GM23248 (cell line): ENCODE measurements around the gene TERC. TPM values are rescaled to one million over a fixed set of nuclear protein-coding genes. Genes with fewer than 3 reads are reported as not detected.

ENCODE experiments used
- DNase-seq: peaks from one replicate; pipeline ENCODE4 v3.0.0-alpha.2; 2015
- H2AFZ ChIP-seq: fragments of 200-600 bp; sonication (generic); 2 replicates; pipeline ENCODE4 v1.6.1; 2016; ENCODE audit warnings: antibody characterized with exemption
- H3F3A ChIP-seq: fragments of 200-600 bp; sonication (generic); 2 replicates; pipeline ENCODE4 v1.6.1; 2016; ENCODE audit warnings: mild to moderate bottlenecking, antibody characterized with exemption, mixed run types; ENCODE audit not compliant: insufficient read depth
- H3K27ac ChIP-seq: fragments of 200-600 bp; sonication (generic); 2 replicates; pipeline ENCODE4 v1.5.1; 2016; ENCODE audit warnings: mild to moderate bottlenecking
- H3K27me3 ChIP-seq: fragments of 200-600 bp; sonication (generic); replicated peaks from 2 replicates; pipeline ENCODE4 v1.6.1; 2016; ENCODE audit warnings: mild to moderate bottlenecking; ENCODE audit not compliant: insufficient read depth
- H3K36me3 ChIP-seq: fragments of 200-600 bp; sonication (generic); 2 replicates; pipeline ENCODE4 v1.6.1; 2016; ENCODE audit warnings: low read depth, mild to moderate bottlenecking
- H3K4me1 ChIP-seq: fragments of 200-600 bp; sonication (generic); 2 replicates; pipeline ENCODE4 v1.6.1; 2016; ENCODE audit warnings: mild to moderate bottlenecking; ENCODE audit not compliant: insufficient read depth
- H3K4me2 ChIP-seq: fragments of 200-600 bp; sonication (generic); one replicate; pipeline ENCODE4 v1.6.1; 2016; ENCODE audit warnings: mild to moderate bottlenecking; ENCODE audit not compliant: unreplicated experiment
- H3K4me3 ChIP-seq: fragments of 200-600 bp; sonication (generic); 2 replicates; pipeline ENCODE4 v1.5.1; 2016; ENCODE audit warnings: mild to moderate bottlenecking
- H3K79me2 ChIP-seq: fragments of 200-600 bp; sonication (generic); 2 replicates; pipeline ENCODE4 v1.6.1; 2016; ENCODE audit warnings: mild to moderate bottlenecking; ENCODE audit not compliant: insufficient read depth
- H3K9ac ChIP-seq: fragments of 200-600 bp; sonication (generic); 2 replicates; pipeline ENCODE4 v1.6.1; 2016; ENCODE audit warnings: mild to moderate bottlenecking
- H3K9me2 ChIP-seq: fragments of 200-600 bp; sonication (generic); 2 replicates; pipeline ENCODE4 v1.6.1; 2016; ENCODE audit warnings: mixed run types, mild to moderate bottlenecking, moderate library complexity; ENCODE audit not compliant: insufficient read depth
- H3K9me3 ChIP-seq: fragments of 200-600 bp; sonication (generic); one replicate; pipeline ENCODE4 v1.6.1; 2017; ENCODE audit warnings: low read depth
- H4K20me1 ChIP-seq: fragments of 200-600 bp; sonication (generic); 2 replicates; pipeline ENCODE4 v1.6.0; 2016; ENCODE audit not compliant: insufficient read depth
- EZH2 ChIP-seq: fragments of 200-600 bp; sonication (generic); IDR thresholded peaks from 2 replicates; pipeline ENCODE4 v1.6.1; 2018; ENCODE audit warnings: antibody characterized with exemption, mild to moderate bottlenecking; ENCODE audit not compliant: insufficient read depth, poor library complexity, severe bottlenecking
- EZH2phosphoT487 ChIP-seq: fragments of 200-600 bp; sonication (generic); IDR thresholded peaks from 2 replicates; pipeline ENCODE4 v1.6.1; 2018; ENCODE audit warnings: antibody characterized with exemption, moderate library complexity, mild to moderate bottlenecking, low read depth; ENCODE audit not compliant: insufficient read depth
- WGBS, 2 experiments: methylation state at CpG; one replicate each; pipeline ENCODE4 v1.1.6; 2015 to 2017; ENCODE audit warnings: low lambda C conversion rate in 2 of 2, low coverage in 1 of 2; ENCODE audit errors: missing lambda C conversion rate in 2 of 2; 5-methylcytosine and 5-hydroxymethylcytosine counted together
- in situ Hi-C: fragments of 300-500 bp; cut with MboI; formaldehyde crosslinking; loops from 2 replicates; pipeline ENCODE4 v1.15.0; 2020
- polyA plus RNA-seq: library from polyadenylated mRNA; unstranded; fragments of >200 nt; fragmentation: Nextera tagmentation; extraction: Ambion mirVana; gene quantifications from 2 replicates; pipeline ENCODE4 v1.2.1, GENCODE V29; 2016
- total RNA-seq: library from RNA; depleted of rRNA; stranded (reverse); fragments of >200 nt; shearing (Covaris generic); gene quantifications from 2 replicates; pipeline ENCODE4 v1.2.3, GENCODE V29; 2014

The TERC gene
- total and polyA plus RNA-seq, 2 experiments from 2014 or later = 59.2 TPM; not detected in 1

- TF ChIP-seq EZH2 = no peak
- TF ChIP-seq EZH2phosphoT487 = no peak
- no peaks in the 10 kb centered on the region for H3K9me3 ChIP-seq
- 84 to 86% methylated on average over 4 of the region's 4 CpGs for WGBS, 2 experiments
- H3K27me3 ChIP-seq = no peaks in the 10 kb centered on the region
- no peak overlapping the region for H2AFZ ChIP-seq
- peaks cover 12% of the 10 kb centered on the region; the same call in 1 of the 2 replicates for H3F3A ChIP-seq
- no peak overlapping the region for H3K27ac ChIP-seq
- no peaks in the 10 kb centered on the region for H4K20me1 ChIP-seq
- no peak overlapping the region for H3K4me2 ChIP-seq
- in situ Hi-C loops = no loop called here
- H3K79me2 ChIP-seq = 0 out of 2 replicates have a peak, but pooled peaks cover 2% of the 10 kb centered on the region
- no peaks in the 10 kb centered on the region for H3K9me2 ChIP-seq
- peaks cover 42% of the 10 kb centered on the region for H3K36me3 ChIP-seq
- peak; percentile 15 for DNase-seq
- no peaks in the 10 kb centered on the region for H3K4me1 ChIP-seq
- H3K9ac ChIP-seq = no peak overlapping the region
- H3K4me3 ChIP-seq = no peak overlapping the region
Observed at GRCh38 chr3:169790687-169791429, 26.0 kb upstream of the TERC start.

- Histone ChIP-seq H3K4me1 (no peaks in the 10 kb centered on the region), H3K4me2 (no peak overlapping the region), H3K9ac (no peak overlapping the region), H3K4me3 (no peak overlapping the region), H3K79me2 (0 out of 2 replicates have a peak, but pooled peaks cover 3% of the 10 kb centered on the region), H3K27ac (no peak overlapping the region), H3F3A (peaks cover 12% of the 10 kb centered on the region; the same call in 1 of the 2 replicates), H3K9me3 (no peaks in the 10 kb centered on the region), H3K27me3 (no peaks in the 10 kb centered on the region), H3K36me3 (peaks cover 46% of the 10 kb centered on the region), H4K20me1 (no peaks in the 10 kb centered on the region), H2AFZ (no peak overlapping the region), H3K9me2 (no peaks in the 10 kb centered on the region)
- in situ Hi-C loops = no loop called here
- DNase-seq = no peak
- no peak for TF ChIP-seq EZH2phosphoT487
- TF ChIP-seq EZH2 = no peak
Observed at GRCh38 chr3:169790219-169790618, 25.4 kb upstream of the TERC start.

GRCh38 chr3:169787791-169788190, 22.9 kb upstream of the TERC start:
- Histone ChIP-seq H3K9me2 (no peaks in the 10 kb centered on the region), H3K4me2 (no peak overlapping the region), H3K36me3 (peaks cover 62% of the 10 kb centered on the region), H3K4me3 (no peak overlapping the region), H3K79me2 (peaks cover 3% of the 10 kb centered on the region; the same call in 1 of the 2 replicates), H3K4me1 (no peaks in the 10 kb centered on the region), H3F3A (peaks cover 16% of the 10 kb centered on the region; the same call in 1 of the 2 replicates), H3K9ac (no peak overlapping the region), H3K27ac (no peak overlapping the region), H4K20me1 (no peaks in the 10 kb centered on the region), H3K27me3 (no peaks in the 10 kb centered on the region), H3K9me3 (no peaks in the 10 kb centered on the region), H2AFZ (no peak overlapping the region)
- no peak for DNase-seq
- WGBS, 2 experiments = 95 to 97% methylated on average over 1 of the region's 1 CpG
- in situ Hi-C loops = no loop called here
- TF ChIP-seq EZH2phosphoT487 (no peak), EZH2 (no peak)

- WGBS, 2 experiments = 98 to 99% methylated on average over 4 of the region's 4 CpGs
- in situ Hi-C loops = no loop called here
- H3K4me1 ChIP-seq = no peaks in the 10 kb centered on the region
- no peaks in the 10 kb centered on the region for H3K9me2 ChIP-seq
- H3K27ac ChIP-seq = no peak overlapping the region
- no peak overlapping the region for H2AFZ ChIP-seq
- H3K4me3 ChIP-seq = no peak overlapping the region
- no peaks in the 10 kb centered on the region for H4K20me1 ChIP-seq
- TF ChIP-seq EZH2 (no peak), EZH2phosphoT487 (no peak)
- peaks cover 69% of the 10 kb centered on the region for H3K36me3 ChIP-seq
- H3K9me3 ChIP-seq = no peaks in the 10 kb centered on the region
- DNase-seq = no peak
- H3K79me2 ChIP-seq = peaks cover 3% of the 10 kb centered on the region; the same call in 1 of the 2 replicates
- H3K9ac ChIP-seq = no peak overlapping the region
- no peak overlapping the region for H3K4me2 ChIP-seq
- peaks cover 16% of the 10 kb centered on the region; the same call in 1 of the 2 replicates for H3F3A ChIP-seq
- H3K27me3 ChIP-seq = no peaks in the 10 kb centered on the region
Observed at GRCh38 chr3:169787120-169787519, 22.3 kb upstream of the TERC start.
